HG03196 (cell line): ENCODE data around the gene CFAP57.
A peak's percentile ranks its signal among the peaks of the same experiment; 100 is the strongest.
"Not testable (repeated sequence)": the region's sequence is repeated elsewhere in the genome, so short reads cannot be mapped to it uniquely, and the experiment has no call there.

Source experiments
- ATAC-seq: cut with Tn5 transposase; IDR thresholded peaks from one replicate; pipeline ENCODE4 v1.9.1; 2021; ENCODE audit not compliant: unreplicated experiment

Gene CFAP57

DNA sequence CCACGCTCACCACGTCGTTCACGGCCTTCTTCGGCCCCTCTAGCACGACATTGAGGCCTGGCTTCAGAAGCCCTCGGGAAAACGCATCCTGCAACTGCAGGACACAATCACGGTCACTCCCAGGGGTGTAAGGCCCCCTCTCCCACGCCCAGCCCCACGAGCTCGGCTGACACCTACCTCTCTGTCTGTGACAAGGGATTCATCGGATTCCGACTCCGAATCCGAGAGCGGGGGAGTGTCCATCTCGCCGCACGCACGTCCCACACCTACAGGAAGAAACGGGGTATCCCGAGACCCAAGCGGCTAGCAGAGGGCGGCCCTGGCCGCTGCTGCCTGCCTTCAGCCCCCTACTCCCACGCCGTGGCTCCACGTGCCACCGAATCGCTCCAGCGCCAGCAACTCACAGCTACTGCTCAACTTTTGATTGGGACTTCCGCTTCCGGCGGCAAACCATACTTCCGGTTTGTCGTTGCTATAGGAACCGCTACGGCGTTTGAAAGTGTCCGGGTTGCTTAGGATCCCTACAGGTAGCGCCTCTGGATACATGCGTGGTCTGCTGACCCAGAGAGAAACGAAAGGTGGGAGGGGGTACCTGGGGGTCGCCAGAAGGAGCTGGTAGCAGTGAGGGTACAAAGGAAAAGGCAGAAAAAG is at the start of gene CFAP57, which contains the start of gene EBNA1BP2:
TSS of gene CFAP57 (plus strand) at position 455 of the 651 bp plus-strand sequence. CDS start 424 bp downstream, outside the sequence.
TSS of gene EBNA1BP2 (minus strand) at position 415 of the 651 bp plus-strand sequence. CDS start at position 243, 172 bp downstream.
- ATAC-seq, result peak; percentile 86

- ATAC-seq, result no peak
Observed at GRCh38 chr1:43123031-43123430, 49.1 kb upstream of the CFAP57 start.

DNA sequence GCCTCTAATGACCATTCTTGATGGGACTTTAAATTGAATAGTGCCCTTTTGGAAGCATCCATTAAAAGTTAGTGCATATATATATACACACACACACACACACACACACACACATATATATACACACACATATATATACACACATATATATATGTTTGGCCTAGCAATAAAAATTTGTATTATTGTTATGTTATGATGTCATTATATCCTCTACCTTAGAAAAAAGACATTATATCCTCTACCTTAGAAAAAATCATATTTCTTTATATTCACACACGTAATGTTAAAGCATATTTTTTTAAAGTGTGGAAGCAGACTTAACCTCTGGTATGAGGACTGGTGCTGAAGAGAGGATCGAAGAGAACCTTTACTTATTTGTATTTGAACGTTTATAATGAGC is 43.3 kb upstream of the CFAP57 start:
- no peak for ATAC-seq

- ATAC-seq, result no peak
Observed at GRCh38 chr1:43129426-43129825, 42.7 kb upstream of the CFAP57 start.

DNA sequence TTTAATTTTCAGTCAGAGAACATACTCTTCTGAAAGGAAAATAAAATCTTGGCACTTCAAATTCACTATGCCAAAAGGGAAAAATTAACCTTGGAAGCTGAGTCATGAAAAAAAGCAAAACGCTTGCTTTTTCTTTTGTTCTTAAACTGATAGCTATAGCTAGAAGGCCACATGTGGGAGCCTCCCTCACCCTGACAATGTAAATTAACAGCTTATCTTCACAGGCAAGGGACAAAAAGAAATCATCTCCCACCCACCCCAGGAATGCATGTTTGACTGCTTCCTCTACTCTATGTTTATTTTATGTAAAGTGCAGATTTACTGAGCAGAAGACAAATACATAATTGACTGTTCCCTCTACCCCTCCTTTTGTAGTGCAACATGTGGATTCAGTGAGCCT is 38.1 kb upstream of the CFAP57 start:
- no peak for ATAC-seq

- no peak for ATAC-seq
Observed at GRCh38 chr1:43134640-43135039, 37.5 kb upstream of the CFAP57 start.

- ATAC-seq, result no peak
Observed at GRCh38 chr1:43135857-43136781, 36.0 kb upstream of the CFAP57 start.

GRCh38 chr1:43137445-43138052 is 34.6 kb upstream of the CFAP57 start:
- ATAC-seq, result no peak

- ATAC-seq, result not testable (repeated sequence)
Observed at GRCh38 chr1:43139295-43139694, 32.8 kb upstream of the CFAP57 start.

DNA sequence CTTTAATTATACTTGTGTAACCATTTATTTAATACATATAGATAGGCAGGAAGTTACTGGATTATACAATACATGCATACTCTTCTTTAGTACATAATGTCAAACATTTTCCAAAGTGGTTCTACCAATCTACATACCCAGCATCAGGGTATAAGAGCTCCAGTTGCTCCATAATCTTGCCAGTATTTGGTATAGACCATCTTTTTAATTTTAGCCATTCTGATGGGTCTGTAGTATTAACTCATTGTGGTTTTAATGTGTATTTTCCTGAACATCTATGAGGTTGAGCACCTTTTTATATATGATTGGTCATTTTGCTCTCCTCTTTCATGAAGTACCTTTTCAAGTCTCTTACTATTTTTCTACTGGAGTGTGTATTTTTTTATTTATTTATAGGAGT is 32.1 kb upstream of the CFAP57 start:
- no peak for ATAC-seq

DNA sequence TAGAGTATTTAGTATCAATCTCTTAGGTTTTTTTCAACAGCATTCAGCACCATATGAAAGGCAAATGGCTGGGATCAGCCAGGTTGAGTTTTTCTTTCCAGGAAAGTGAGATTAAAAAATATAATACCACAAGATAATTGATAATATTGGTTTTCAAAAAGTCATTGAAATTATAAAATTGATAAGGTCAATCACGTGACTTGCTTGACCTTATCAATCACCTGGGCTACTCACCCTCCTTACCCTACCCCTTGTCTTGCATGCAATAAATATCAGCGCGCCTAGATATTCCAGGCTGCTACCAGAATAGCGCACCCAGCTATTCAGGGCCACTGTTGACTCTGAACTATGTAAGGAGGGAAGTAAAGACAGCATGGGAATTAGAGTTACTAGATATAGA is 31.5 kb upstream of the CFAP57 start:
- no peak for ATAC-seq

- ATAC-seq, result no peak
Observed at GRCh38 chr1:43143441-43143888, 28.7 kb upstream of the CFAP57 start.

GRCh38 chr1:43144237-43144636 is 27.9 kb upstream of the CFAP57 start:
- no peak for ATAC-seq

GRCh38 chr1:43147625-43148327 is 24.4 kb upstream of the CFAP57 start:
- ATAC-seq, result no peak

- no peak for ATAC-seq
Observed at GRCh38 chr1:43149889-43150288, 22.2 kb upstream of the CFAP57 start.

DNA sequence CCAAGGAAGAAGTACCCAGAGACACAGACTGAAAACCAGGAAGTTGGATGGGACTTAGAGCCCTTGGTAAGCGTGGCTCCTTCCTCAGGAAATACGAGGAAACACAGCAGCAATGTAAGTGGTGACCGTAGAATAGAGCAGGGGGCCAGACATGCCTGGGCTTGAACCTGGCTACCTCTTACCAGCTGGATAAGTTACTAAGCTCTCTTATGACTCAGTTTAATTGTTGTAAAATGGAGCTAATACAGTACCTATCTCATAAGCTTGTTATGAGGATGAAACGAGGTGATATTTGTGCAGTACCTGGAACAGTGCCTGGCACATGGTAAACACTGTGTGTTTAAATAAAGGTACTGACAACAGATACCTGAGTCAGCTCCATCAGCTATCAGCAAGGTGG is 19.3 kb upstream of the CFAP57 start:
- no peak for ATAC-seq

DNA sequence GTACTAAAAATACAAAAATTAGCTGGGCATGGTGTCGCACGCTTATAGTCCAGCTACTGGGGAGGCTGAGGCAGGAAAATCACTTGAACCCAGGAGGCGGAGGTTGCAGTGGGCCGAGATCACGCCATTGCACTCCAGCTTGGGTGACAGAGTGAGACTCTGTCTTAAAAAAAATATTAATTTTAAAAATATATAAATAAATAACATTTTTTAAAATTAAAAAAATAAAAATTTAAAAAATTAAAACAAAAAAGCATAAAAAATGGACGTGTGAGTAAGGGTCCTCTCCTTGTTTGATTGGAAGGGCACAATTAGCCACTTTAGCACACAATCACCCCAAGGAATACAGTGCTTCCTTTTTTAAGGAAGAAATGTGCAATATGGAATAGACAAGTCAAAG is 18.7 kb upstream of the CFAP57 start:
- no peak for ATAC-seq

DNA sequence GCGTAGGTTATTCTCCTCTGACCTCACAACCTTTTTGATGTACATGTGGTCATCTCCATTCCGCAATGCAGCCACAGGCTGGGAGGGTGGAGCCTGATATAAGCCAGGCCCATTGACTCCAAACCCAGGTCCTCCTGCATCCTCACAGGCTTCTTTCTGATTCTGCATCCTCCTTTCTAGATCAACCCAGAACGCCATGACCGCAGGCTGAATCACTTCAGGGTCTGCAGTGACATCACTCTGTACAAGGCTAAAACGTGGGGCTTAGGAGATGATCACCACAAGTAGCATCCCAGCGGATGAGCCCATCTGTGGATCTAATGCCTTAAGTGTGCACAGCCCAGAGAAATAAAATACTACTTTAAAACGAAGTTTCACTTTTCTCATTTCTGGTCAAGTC is 16.1 kb upstream of the CFAP57 start:
- no peak for ATAC-seq

GRCh38 chr1:43165162-43165561 is 7.0 kb upstream of the CFAP57 start:
- no peak for ATAC-seq

GRCh38 chr1:43165765-43166164 is 6.4 kb upstream of the CFAP57 start:
- ATAC-seq, result no peak

- peak; percentile 8 for ATAC-seq
Observed at GRCh38 chr1:43171312-43171875, 736 bp upstream of the CFAP57 start.
